Measurements from ENCODE around the gene SNRK.

SNRK gene

DNA sequence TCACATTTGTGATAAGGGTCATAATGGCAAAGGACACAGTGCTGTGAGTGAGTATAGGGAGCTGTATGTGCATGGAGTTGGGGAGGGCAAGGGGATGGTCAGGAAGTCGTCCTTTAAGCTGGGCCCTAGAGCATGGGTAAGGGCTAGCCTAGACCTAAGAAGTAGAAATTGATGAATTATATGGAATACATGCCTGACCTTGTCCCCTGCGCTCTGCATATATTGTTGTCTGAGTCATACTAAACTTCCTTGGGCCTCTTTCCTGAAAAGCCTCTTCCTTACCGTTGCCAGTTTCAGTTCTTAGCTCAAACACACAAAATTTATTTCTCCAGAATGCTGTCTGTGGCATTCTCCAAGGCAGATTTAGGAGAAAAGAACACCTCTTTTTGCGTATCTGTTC, 4.6 kb downstream of the SNRK start:
- H3K4me3 ChIP-seq (replicated peaks; ENCODE audit: low read depth, low read length): no peak overlapping the region
- TF ChIP-seq, protein P1, sequence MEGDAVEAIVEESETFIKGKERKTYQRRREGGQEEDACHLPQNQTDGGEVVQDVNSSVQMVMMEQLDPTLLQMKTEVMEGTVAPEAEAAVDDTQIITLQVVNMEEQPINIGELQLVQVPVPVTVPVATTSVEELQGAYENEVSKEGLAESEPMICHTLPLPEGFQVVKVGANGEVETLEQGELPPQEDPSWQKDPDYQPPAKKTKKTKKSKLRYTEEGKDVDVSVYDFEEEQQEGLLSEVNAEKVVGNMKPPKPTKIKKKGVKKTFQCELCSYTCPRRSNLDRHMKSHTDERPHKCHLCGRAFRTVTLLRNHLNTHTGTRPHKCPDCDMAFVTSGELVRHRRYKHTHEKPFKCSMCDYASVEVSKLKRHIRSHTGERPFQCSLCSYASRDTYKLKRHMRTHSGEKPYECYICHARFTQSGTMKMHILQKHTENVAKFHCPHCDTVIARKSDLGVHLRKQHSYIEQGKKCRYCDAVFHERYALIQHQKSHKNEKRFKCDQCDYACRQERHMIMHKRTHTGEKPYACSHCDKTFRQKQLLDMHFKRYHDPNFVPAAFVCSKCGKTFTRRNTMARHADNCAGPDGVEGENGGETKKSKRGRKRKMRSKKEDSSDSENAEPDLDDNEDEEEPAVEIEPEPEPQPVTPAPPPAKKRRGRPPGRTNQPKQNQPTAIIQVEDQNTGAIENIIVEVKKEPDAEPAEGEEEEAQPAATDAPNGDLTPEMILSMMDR (IDR thresholded peaks at IDR 0.05; ENCODE audit: low read length, missing control alignments): no peak
- peak; percentile 47 for DNase-seq (ENCODE audit: low read depth)

GRCh38 chr3:43291546-43291945, 5.2 kb downstream of the SNRK start:
- TF ChIP-seq, protein P1 (IDR thresholded peaks at IDR 0.05; ENCODE audit: low read length, missing control alignments): no peak
- no peak overlapping the region for H3K4me3 ChIP-seq (replicated peaks; ENCODE audit: low read depth, low read length)
- DNase-seq (ENCODE audit: low read depth): no peak

- no peak overlapping the region for H3K4me3 ChIP-seq (replicated peaks; ENCODE audit: low read depth, low read length)
- DNase-seq (ENCODE audit: low read depth): no peak
- TF ChIP-seq, protein P1 (IDR thresholded peaks at IDR 0.05; ENCODE audit: low read length, missing control alignments): no peak
Measured at GRCh38 chr3:43294975-43295374, 8.6 kb downstream of the SNRK start.

DNA sequence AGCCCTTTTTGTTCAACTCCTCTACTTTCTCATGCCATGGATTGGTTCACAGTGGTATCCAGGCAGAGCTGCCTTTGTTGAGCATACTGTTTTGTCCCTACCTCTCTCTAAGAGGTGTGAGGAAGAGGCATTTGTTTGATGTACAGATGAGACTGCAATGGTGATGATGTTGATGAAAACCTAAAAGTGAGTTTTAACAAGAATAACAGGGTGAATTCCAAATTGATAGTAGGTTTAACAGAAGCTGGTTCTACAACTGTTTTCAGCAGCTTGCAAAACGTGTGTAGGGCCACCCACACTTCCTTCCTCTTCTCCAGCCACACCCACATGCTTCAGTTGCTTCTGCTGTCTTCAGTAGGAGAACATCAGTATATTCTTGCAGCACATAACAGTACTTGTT, 10.2 kb downstream of the SNRK start:
- DNase-seq (ENCODE audit: low read depth): peak; percentile 58
- TF ChIP-seq, protein P1 (IDR thresholded peaks at IDR 0.05; ENCODE audit: low read length, missing control alignments): no peak
- H3K4me3 ChIP-seq (replicated peaks; ENCODE audit: low read depth, low read length): no peak overlapping the region

DNA sequence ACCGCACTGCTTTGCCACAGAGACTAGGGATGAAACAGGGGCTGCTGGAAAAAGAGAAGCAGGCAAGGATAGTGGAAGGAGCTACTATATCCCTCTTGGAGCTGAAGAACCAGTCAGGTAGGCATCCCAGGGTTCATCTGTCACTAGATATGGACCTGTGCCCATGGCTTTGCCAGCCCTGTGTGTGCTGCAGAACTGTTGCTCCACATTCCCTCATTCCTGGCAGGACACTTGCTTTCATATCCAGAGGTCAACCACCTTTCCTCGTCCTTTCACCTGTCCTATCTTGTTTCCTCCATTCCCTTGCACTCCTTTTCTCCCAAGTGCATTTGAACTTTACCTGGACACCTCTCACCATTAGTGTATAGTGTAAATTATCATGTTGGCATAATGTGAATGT, 12.0 kb downstream of the SNRK start:
- no peak overlapping the region for H3K4me3 ChIP-seq (replicated peaks; ENCODE audit: low read depth, low read length)
- TF ChIP-seq, protein P1 (IDR thresholded peaks at IDR 0.05; ENCODE audit: low read length, missing control alignments): no peak

DNA sequence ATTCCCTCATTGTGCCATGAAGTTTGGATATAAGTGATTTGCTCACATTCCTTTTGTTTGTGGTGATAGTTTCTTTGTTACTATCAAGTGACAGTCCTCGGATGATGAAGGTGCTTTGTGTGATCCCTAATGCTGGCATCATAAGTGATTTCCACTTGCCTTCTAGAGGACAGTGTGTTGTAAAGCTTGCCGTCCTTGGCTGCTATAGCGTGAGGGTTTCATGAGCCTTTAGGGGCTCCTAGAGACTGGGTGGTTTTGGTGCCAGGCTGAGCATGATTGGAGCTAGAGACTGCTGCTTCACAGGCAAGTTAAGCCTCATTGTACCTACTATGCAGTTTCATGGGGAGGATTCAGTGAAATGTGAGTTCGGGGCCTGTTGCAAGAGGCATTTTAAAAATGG, 12.4 kb downstream of the SNRK start:
- H3K4me3 ChIP-seq (replicated peaks; ENCODE audit: low read depth, low read length): no peak overlapping the region
- DNase-seq (ENCODE audit: low read depth): no peak
- TF ChIP-seq, protein P1 (IDR thresholded peaks at IDR 0.05; ENCODE audit: low read length, missing control alignments): no peak

More for the DNA sequence above, 12.0 kb downstream of the SNRK start:
- DNase-seq (ENCODE audit: low read depth): no peak

DNA sequence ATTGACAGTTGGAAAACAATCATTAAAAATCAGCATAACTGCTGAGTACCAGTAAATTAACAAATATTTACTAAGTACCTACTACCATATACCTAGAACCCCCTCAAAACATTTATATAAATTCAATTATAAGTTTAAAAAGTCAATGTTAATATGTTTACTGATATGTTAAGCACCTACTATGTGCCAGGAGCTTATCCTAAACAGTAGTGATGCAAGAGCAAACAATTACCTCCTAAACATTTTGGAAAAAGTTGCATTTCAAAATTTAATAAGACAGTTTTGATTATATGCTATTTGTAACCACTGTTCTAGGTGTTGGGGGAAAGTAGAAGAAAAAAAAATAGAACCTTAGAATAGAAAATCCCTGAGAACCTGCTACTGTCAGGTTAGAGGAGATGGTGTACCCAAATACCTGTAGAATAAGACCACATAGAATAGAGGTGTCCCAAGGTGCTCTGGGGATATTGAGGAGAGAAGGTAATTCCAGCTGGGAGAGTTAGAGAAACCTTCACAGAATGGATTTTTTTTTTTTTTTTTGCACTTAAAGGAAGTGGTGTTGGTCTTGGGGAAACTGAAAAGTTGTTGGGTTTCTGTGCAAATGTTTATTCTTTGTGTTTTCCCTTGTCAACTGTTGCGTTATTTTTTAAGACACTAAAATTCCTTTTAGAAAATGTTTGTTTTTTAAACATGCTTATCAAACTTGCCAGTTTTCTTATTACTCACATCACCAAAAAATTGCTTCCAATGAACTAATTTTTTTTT, 16.0 kb downstream of the SNRK start:
- TF ChIP-seq, protein P1 (IDR thresholded peaks at IDR 0.05; ENCODE audit: low read length, missing control alignments): no peak
- no peak for DNase-seq (ENCODE audit: low read depth)
- H3K4me3 ChIP-seq (replicated peaks; ENCODE audit: low read depth, low read length): no peak overlapping the region
